Sigmoid colon (tissue), 7 donors: ENCODE results near the gene FRS3. TPM values are rescaled to one million over a fixed set of nuclear protein-coding genes. Genes with fewer than 3 reads are reported as not detected.

Experiments
- DNase-seq: peaks from one replicate; pipeline ENCODE4 v3.0.0-alpha.2; 2019
- H3K27ac ChIP-seq, 4 donors: fragments of 200-600 bp; sonication (generic); one replicate each; pipeline ENCODE4 v1.5.1; 2016 to 2019; ENCODE audit warnings: mild to moderate bottlenecking in 1 of 4
- H3K27me3 ChIP-seq, 3 donors: fragments of 200-600 bp; sonication (generic); one replicate each; pipeline ENCODE4 v1.5.1; 2019; ENCODE audit warnings: mild to moderate bottlenecking in 1 of 3
- H3K36me3 ChIP-seq, 4 donors: fragments of 200-600 bp; sonication (generic); one replicate each; pipeline ENCODE4 v1.5.1; 2016 to 2019
- H3K4me1 ChIP-seq, 4 donors: fragments of 200-600 bp; sonication (generic); one replicate each; pipeline ENCODE4 v1.5.1; 2017 to 2019
- H3K4me3 ChIP-seq, 4 donors: fragments of 200-600 bp; sonication (generic); one replicate each; pipeline ENCODE4 v1.5.1; 2017 to 2019; ENCODE audit warnings: mild to moderate bottlenecking in 2 of 4, moderate library complexity in 1 of 4
- H3K9me3 ChIP-seq, 4 donors: fragments of 200-600 bp in 3 of 4; sonication (generic) in 3 of 4; one replicate each; pipeline versions ENCODE4 v1.5.1 to v1.6.1; 2013 to 2019
- CTCF ChIP-seq, 4 experiments: fragments of 450-650 bp in 3 of 4; fragments of 200-600 bp in 1 of 4; IDR thresholded peaks; one replicate each; pipeline ENCODE4 v1.5.1; 2016 to 2019; ENCODE audit warnings: antibody characterized with exemption in 4 of 4, mild to moderate bottlenecking in 3 of 4, moderate library complexity in 2 of 4
- EP300 ChIP-seq, 4 donors: sonication (generic); formaldehyde crosslinking; IDR thresholded peaks; one replicate each; pipeline ENCODE4 v1.6.1; 2017; ENCODE audit warnings: antibody characterized with exemption in 4 of 4
- POLR2A ChIP-seq, 2 donors: fragments of 450-650 bp; IDR thresholded peaks; one replicate each; pipeline ENCODE4 v1.6.1; 2016; ENCODE audit warnings: antibody characterized with exemption in 2 of 2, mild to moderate bottlenecking in 2 of 2, moderate library complexity in 2 of 2
- POLR2AphosphoS5 ChIP-seq, 4 donors: sonication (generic); formaldehyde crosslinking; IDR thresholded peaks; one replicate each; pipeline ENCODE4 v1.6.1; 2017; ENCODE audit warnings: antibody characterized with exemption in 4 of 4
- WGBS, 2 donors: extraction: QIAGEN DNeasy Blood & Tissue Kit; methylation state at CpG; one replicate each; pipeline ENCODE4 v1.1.7; 2013; 5-methylcytosine and 5-hydroxymethylcytosine counted together
- intact Hi-C: fragments of 100-400 bp; cut with DNase I; formaldehyde crosslinking; loops from one replicate; pipeline ENCODE4 v1.15.1; 2023
- polyA plus RNA-seq, 3 donors: library from polyadenylated mRNA; stranded (reverse); fragments of 200-250 nt; gene quantifications; one replicate each; pipeline ENCODE4 v1.2.3, GENCODE V29; 2013
- total RNA-seq, 4 donors: library from RNA; depleted of rRNA; stranded (reverse); fragments of >200 nt; gene quantifications; one replicate each; pipeline ENCODE4 v1.1.0, GENCODE V29; 2016
- donor health status: healthy with polysubstance abuse.
- donor health status: Bipolar disorder and iron deficiency.
- donor health status: healthy.

The FRS3 gene
- total and polyA plus RNA-seq, 7 donors: 1.6 to 4.9 (median 4.6) TPM

- DNase-seq: no peak
- H3K4me1 ChIP-seq: no peaks in the 10 kb centered on the region
- H3K27ac ChIP-seq: no peak overlapping the region
- no peak for TF ChIP-seq POLR2A (IDR thresholded peaks at IDR 0.05)
- no peak overlapping the region for H3K4me3 ChIP-seq
- no peaks in the 10 kb centered on the region for H3K9me3 ChIP-seq
- H3K27me3 ChIP-seq: no peaks in the 10 kb centered on the region
- 87 to 92% methylated on average over 13 of the region's 13 CpGs for WGBS, 2 donors
- H3K36me3 ChIP-seq: no peaks in the 10 kb centered on the region
- intact Hi-C loops: no loop called here
Measured at GRCh38 chr6:41759106-41759904, 20.4 kb downstream of the FRS3 start.

GRCh38 chr6:41758641-41759035, 21.1 kb downstream of the FRS3 start:
- no peaks in the 10 kb centered on the region for H3K27me3 ChIP-seq
- no peaks in the 10 kb centered on the region for H3K4me1 ChIP-seq
- no peak for DNase-seq
- intact Hi-C loops: no loop called here
- WGBS, 2 donors: 93% methylated on average over 6 of the region's 6 CpGs
- no peak overlapping the region for H3K4me3 ChIP-seq
- TF ChIP-seq EP300 (IDR thresholded peaks at IDR 0.05) (no peak), POLR2AphosphoS5 (IDR thresholded peaks at IDR 0.05) (no peak), CTCF (IDR thresholded peaks at IDR 0.05) (no peak), POLR2A (IDR thresholded peaks at IDR 0.05) (no peak)
- no peaks in the 10 kb centered on the region for H3K9me3 ChIP-seq
- H3K27ac ChIP-seq: no peak overlapping the region
- H3K36me3 ChIP-seq: no peaks in the 10 kb centered on the region

GRCh38 chr6:41757931-41758640, 21.6 kb downstream of the FRS3 start:
- Histone ChIP-seq H3K4me3 (no peak overlapping the region), H3K4me1 (no peaks in the 10 kb centered on the region), H3K36me3 (no peaks in the 10 kb centered on the region), H3K27me3 (no peaks in the 10 kb centered on the region), H3K27ac (no peak overlapping the region), H3K9me3 (no peaks in the 10 kb centered on the region)
- intact Hi-C loops: no loop called here
- no peak for DNase-seq
- 80 to 82% methylated on average over 8 of the region's 8 CpGs for WGBS, 2 donors
- no peak for TF ChIP-seq POLR2AphosphoS5 (IDR thresholded peaks at IDR 0.05)
- no peak for TF ChIP-seq CTCF (IDR thresholded peaks at IDR 0.05)

DNA sequence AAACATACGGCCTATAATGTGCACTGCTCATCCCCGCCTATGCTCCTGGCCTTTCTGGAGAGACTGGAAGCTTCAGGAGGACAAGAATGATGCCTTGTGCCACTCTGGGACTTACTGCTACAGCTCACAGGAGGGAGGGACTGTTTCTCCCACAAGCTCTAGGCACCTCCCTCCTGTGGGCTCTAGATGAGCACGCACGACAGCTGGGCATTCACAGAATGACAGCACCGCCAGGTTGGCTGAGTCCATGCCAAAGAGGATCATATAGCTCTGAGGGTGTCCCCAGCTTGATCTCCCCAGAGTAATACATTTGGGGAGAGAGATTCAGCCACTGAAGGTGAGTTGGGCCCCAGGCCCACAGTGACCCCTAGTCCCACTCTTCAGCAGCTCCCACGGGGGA, 22.4 kb downstream of the FRS3 start:
- intact Hi-C loops: no loop called here
- H3K4me3 ChIP-seq: no peak overlapping the region
- H3K36me3 ChIP-seq: no peaks in the 10 kb centered on the region
- no peak for DNase-seq
- TF ChIP-seq POLR2A (IDR thresholded peaks at IDR 0.05) (no peak), POLR2AphosphoS5 (IDR thresholded peaks at IDR 0.05) (no peak)
- H3K27ac ChIP-seq: no peak overlapping the region
- no peaks in the 10 kb centered on the region for H3K9me3 ChIP-seq
- 89 to 91% methylated on average over 6 of the region's 6 CpGs for WGBS, 2 donors
- no peaks in the 10 kb centered on the region for H3K27me3 ChIP-seq
- H3K4me1 ChIP-seq: no peaks in the 10 kb centered on the region

- WGBS, 2 donors: 56 to 84% methylated on average over 13 of the region's 13 CpGs
- intact Hi-C loops: no loop called here
- Histone ChIP-seq H3K27ac (no peak overlapping the region), H3K4me3 (no peak overlapping the region), H3K9me3 (no peaks in the 10 kb centered on the region), H3K4me1 (no peaks in the 10 kb centered on the region), H3K27me3 (no peaks in the 10 kb centered on the region), H3K36me3 (no peaks in the 10 kb centered on the region)
- TF ChIP-seq CTCF (IDR thresholded peaks at IDR 0.05): no peak
- no peak for TF ChIP-seq EP300 (IDR thresholded peaks at IDR 0.05)
- TF ChIP-seq POLR2AphosphoS5 (IDR thresholded peaks at IDR 0.05): no peak
- no peak for TF ChIP-seq POLR2A (IDR thresholded peaks at IDR 0.05)
- no peak for DNase-seq
Measured at GRCh38 chr6:41756354-41756753, 23.3 kb downstream of the FRS3 start.
